Measurements from ENCODE around the gene FAM120A.

FAM120A gene

GRCh38 chr9:93461414-93461743 is 9.9 kb downstream of the FAM120A start:
- Histone ChIP-seq H3K27me3 (no peaks in the 10 kb centered on the region), H3K4me1 (peaks cover 0 to 68% (median 32%) of the 10 kb centered on the region in 4 donors), H3K4me3 (no peak overlapping the region), H3K36me3 (no peaks in the 10 kb centered on the region), H3K27ac (no peak overlapping the region), H3K9me3 (no peaks in the 10 kb centered on the region)
- intact Hi-C loops (cut with DNase I; ENCODE audit: low total_unique reads), result no loop called here
- DNase-seq, result no peak
- no peak for TF ChIP-seq CTCF (IDR thresholded peaks at IDR 0.05)

GRCh38 chr9:93461821-93462220 is 10.3 kb downstream of the FAM120A start:
- Histone ChIP-seq H3K36me3 (no peaks in the 10 kb centered on the region), H3K27ac (no peak overlapping the region), H3K27me3 (no peaks in the 10 kb centered on the region), H3K9me3 (no peaks in the 10 kb centered on the region), H3K4me1 (peaks cover 0 to 68% (median 34%) of the 10 kb centered on the region in 4 donors), H3K4me3 (no peak overlapping the region)
- TF ChIP-seq CTCF (IDR thresholded peaks at IDR 0.05), result no peak
- DNase-seq, result no peak
- intact Hi-C loops (cut with DNase I; ENCODE audit: low total_unique reads), result no loop called here

GRCh38 chr9:93463638-93464248 is 12.3 kb downstream of the FAM120A start:
- intact Hi-C loops (cut with DNase I; ENCODE audit: low total_unique reads), result no loop called here
- DNase-seq, result no peak
- Histone ChIP-seq H3K4me1 (peaks cover 0 to 71% (median 34%) of the 10 kb centered on the region in 4 donors), H3K36me3 (no peaks in the 10 kb centered on the region), H3K4me3 (no peak overlapping the region), H3K27ac (no peak overlapping the region), H3K9me3 (no peaks in the 10 kb centered on the region), H3K27me3 (no peaks in the 10 kb centered on the region)
- no peak for TF ChIP-seq CTCF (IDR thresholded peaks at IDR 0.05)

- DNase-seq, result no peak
- H3K27me3 ChIP-seq, result no peaks in the 10 kb centered on the region
- intact Hi-C loops (cut with DNase I; ENCODE audit: low total_unique reads), result no loop called here
- no peak overlapping the region for H3K27ac ChIP-seq
- H3K36me3 ChIP-seq, result no peaks in the 10 kb centered on the region
- TF ChIP-seq CTCF (IDR thresholded peaks at IDR 0.05), result no peak
- H3K4me1 ChIP-seq, result peaks cover 0 to 71% (median 35%) of the 10 kb centered on the region in 4 donors
- no peaks in the 10 kb centered on the region for H3K9me3 ChIP-seq
- H3K4me3 ChIP-seq, result no peak overlapping the region
Measured at GRCh38 chr9:93464395-93464794, 12.9 kb downstream of the FAM120A start.

- no peak for DNase-seq
- Histone ChIP-seq H3K9me3 (no peaks in the 10 kb centered on the region), H3K4me3 (no peak overlapping the region), H3K27ac (no peak overlapping the region), H3K36me3 (no peaks in the 10 kb centered on the region), H3K4me1 (peaks cover 0 to 71% (median 34%) of the 10 kb centered on the region in 4 donors), H3K27me3 (no peaks in the 10 kb centered on the region)
- intact Hi-C loops (cut with DNase I; ENCODE audit: low total_unique reads), result no loop called here
- no peak for TF ChIP-seq CTCF (IDR thresholded peaks at IDR 0.05)
Measured at GRCh38 chr9:93464876-93465275, 13.4 kb downstream of the FAM120A start.

- peaks cover 0 to 65% (median 36%) of the 10 kb centered on the region in 4 donors for H3K4me1 ChIP-seq
Measured at GRCh38 chr9:93465855-93466254, 14.4 kb downstream of the FAM120A start.

More at GRCh38 chr9:93465855-93466254, 14.4 kb downstream of the FAM120A start:
- Histone ChIP-seq H3K27ac (no peak overlapping the region), H3K36me3 (no peaks in the 10 kb centered on the region), H3K27me3 (no peaks in the 10 kb centered on the region), H3K9me3 (no peaks in the 10 kb centered on the region), H3K4me3 (no peak overlapping the region)
- DNase-seq, result no peak
- intact Hi-C loops (cut with DNase I; ENCODE audit: low total_unique reads), result no loop called here
- no peak for TF ChIP-seq CTCF (IDR thresholded peaks at IDR 0.05)
